Iris pigment epithelial cell (primary cell): ENCODE results near the gene ZNF778.

Experiments used
- DNase-seq: peaks from one replicate; pipeline ENCODE4 v3.0.0-alpha.2; 2011; ENCODE audit warnings: low read depth

ZNF778 gene

DNA sequence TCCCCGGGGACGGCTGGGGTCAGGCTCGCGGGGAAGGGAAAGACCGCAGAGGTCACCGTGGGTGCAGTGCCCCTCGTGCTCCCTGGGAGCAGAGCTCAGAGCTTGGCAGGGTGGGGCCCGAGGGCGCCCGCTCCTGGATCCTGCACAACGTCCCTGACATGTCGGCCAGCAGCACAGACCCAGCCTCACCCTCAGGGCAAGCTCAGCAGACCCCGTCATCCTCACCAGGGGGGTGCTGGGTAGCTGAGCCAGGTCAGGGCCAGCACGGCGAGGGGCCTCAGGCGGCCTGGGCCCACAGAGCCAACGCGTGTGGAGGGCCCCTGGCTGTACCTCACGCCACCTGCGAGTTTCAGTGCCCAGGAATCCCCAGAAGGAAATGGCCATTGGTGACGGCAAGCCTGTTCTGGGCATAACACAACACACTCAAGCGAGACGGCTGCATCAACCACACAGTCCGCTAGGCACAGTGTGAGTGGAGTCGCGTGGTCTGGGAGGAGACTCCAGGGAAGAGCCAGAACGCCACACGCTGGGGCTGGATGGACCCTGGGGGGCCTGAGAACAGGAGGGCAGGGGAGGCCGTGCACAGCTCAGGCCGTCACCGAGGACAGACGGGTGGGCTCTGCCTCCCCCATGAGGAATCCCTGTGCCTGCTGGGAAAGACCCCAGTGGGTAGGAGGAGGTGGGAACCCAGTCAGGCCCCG lies 60.3 kb downstream of the ZNF778 start:
- no peak for DNase-seq

DNA sequence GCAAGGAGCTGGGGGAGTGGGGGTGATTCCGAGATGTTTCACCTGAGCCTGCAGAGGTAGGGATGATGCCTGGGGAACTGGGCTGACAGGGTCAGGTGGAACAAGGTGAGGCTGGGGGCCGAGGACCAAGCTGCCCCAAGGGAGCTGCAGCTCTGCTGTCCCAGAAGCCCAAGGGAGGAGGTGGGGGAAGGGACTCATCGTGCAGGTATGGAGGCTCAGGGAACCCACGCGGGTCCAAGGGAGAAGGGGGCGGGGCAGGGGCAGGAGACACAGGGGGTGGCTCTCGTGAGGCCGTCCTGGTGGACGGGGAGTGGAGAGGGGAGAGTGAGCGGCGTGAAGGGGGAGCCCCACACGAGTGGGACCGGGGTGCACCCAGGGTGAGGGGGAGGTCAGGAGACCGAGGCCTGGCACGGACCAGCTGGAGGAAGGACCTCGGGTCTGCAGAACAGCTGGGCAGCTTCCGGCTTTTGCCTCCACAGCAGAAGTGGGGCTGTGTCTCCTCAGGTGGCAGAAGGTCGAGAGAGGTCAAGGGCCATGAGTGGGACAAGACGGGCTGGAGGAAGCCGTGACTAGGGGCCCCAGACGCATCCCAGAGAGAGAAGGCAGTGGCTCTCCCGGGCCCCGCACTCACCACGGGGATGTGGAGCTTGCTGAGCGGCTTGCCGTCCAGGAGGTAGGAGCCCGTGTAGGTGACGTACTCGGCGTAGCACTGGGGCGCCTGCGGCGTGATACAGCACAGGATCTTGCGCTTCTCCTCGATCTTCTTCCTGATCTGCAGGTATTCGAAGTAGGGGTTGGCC lies 61.1 kb downstream of the ZNF778 start:
- no peak for DNase-seq

DNA sequence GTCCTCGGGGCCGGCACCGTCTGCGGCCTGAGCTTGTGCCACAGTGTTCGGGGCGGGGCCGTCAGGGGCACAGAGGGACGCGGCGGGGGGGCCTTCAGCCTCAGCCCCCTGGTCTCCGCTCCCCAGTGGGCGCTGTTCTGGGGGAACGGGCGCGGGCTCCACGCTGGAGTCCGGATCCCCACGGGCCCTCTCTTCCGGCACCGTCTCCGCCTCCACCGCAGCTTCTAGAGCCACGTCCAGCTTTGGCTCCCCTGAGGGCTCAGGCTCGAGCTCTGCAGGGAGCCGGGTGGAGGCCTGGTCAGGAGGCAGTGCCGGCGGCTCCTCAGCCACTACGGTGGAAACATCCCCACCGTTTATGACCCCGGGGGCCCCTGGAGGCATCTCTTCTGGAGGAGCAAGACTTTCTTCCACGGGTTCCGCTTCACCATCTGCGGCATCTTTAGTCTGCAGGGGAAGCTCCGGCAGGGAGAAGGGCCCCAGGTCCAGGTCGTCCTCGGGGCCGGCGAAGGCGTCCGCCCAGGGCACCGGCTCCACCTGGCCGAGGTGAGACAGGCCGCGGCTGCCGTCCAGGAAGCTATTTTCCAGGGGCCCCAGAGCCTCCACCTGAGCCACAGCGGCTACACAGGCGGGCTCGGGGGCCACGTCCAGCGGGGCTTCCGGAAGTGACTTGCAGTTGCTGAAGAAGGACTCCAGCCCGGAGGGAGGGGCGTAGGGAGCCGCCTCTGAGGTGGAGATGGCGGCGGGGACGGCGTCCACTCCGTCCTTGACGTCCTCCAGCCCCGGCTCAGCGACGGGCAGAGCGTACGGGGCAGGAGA lies 62.4 kb downstream of the ZNF778 start:
- DNase-seq = no peak

DNA sequence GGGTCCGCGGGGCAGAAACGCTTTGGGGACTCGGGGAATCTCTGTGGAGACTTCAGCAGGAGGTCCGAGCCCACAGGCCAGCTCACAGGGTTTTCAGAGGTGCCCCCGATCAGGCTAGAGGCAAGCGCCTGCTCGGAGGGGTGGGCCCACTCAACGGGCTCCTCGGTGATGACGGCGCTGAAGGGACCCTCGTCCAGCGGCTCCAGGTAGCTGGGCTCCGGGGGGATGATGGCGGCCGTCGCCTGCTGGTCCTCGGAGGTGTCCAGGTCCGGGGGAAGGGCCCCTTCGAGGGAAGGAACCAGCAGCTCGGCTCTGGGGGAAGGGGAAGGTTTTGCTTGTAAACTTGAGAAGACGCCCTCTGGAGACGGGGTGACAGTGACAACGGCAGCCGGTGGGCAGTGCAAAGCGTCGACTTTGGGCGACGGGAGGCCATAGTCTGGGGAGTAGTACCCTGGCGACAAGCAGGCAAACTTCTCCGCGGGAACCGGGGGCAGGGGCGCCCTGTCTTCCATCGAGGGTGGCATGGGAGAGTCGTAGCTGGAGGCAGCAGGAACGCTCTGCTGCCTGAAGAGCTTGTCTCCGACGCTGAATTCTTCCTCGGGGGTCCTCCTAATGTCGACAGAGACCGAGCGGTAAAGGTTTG lies 63.2 kb downstream of the ZNF778 start:
- DNase-seq = no peak

DNA sequence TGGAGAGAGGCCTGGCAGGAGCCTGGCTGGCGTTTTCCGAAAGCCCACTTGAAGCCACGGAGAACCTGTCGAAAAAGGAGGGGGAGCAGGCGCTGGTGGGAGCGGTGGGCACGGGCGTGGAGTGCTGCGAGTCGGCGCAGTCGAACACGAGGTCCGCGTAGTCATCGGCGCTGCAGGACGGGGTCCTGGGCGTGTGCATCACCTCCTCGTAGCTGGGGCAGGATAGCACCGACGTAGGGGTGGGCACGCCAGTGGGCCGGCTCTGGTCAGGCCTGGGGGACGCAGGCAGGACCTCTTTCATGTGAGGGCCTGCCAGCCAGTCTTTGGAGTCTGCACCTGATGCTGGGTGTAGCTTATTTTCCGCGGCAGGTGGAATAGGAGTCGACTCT lies 63.7 kb downstream of the ZNF778 start:
- DNase-seq = no peak

DNA sequence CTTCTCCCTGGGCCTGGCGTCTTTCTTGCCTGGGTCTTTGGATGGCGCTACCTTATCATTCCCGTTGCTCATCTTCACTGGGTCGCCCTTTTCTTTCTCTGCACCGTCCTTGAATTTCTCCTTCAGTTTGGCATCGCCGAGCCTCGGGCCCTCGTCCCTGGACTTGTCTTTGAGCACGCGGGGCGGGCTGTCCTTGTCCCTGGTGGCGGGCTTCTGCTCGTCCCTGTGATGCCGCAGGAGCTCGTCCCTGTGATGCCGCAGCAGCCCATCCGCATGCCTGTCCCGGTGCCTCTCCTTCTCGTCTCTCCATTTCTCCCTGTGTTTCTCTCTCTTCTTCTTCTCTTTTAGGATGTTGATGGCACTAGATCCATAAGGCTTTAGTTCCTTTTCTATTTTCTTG lies 64.3 kb downstream of the ZNF778 start:
- no peak for DNase-seq

DNA sequence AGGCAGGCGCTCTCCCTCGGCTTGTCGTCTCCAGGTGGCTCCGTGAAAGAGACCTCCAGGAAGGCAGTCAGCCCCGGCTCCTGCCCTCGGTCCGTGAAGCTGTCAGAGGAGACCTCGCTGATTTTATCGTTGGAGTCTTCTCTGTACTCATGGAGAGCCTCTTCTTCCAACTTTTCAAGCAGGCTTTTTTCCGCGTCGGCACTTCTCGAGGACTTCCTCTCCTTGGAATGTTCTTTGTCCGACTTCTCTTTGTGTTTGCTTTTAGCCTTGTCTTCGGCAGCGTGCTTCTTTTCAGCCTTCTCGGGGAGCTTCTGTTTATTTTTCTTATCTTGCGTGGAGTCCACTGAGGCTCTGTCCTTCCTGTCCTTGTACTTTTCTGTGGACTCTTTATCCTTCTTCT lies 65.0 kb downstream of the ZNF778 start:
- no peak for DNase-seq

DNA sequence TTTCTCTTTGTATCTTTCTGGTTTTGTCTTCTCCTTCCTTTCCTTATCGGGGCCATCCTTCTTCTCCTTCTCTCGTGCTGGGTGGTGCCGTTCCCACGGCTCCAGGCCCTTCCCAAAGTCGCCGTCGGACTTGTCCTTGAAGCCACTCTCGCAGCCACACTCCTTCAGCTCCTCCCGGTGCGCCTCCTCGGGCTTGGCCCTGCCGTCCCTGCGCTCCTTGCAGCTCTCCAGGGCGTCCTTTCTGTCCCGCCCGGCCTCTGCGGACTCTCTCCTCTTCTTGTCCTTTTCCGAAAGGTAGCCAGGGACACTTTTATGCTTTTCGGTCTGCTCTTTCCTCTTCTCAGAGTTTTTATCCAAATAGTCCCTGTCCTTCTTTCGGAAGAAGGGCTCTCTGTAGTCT lies 65.9 kb downstream of the ZNF778 start:
- DNase-seq = no peak

DNA sequence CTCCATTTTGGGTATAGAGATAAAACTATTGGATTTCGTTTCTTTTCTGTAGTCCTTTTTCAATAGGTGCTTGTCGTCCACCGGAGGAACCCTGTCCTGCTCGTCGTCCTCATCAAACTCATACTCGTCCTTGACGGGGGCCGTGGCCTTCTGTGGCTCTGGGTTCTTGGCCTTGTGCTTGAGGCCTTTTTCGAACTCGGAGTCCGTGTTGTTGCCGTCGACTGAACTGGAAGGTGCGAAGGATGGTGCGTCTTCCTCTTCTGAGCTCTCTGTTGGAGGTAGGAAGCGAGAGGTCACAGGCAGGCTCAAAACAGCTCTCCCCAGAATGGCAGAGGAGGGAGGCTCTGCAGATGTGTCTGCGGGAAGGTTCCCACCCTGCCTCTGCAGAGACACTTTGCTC lies 67.9 kb downstream of the ZNF778 start:
- DNase-seq = no peak

DNA sequence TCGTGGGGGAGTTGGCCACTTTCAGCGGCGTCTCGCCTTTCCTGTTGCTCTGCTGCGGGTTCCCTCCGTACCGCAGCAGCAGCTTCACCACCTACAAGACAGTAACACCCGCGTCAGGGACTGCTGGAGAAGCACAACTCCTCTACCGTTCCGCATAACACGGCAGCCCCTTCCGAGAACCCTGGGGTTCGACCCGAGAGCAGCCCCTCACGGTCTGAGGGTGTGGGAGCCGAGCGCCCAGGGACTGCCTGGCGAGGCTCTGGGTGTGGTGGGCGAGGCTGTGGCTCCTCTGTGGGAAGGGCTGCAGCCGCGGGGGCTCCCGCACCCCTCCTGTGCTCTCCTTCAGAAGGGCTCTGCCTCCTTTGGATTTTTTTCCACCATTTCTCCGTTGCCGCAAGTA lies 68.6 kb downstream of the ZNF778 start:
- no peak for DNase-seq
